ENCODE data around the gene CEP170B.

The CEP170B gene

GRCh38 chr14:104931771-104932675 lies 67.0 kb downstream of the CEP170B start (continued):
- TF ChIP-seq ESRRG (CRISPR knock-in tag; IDR thresholded peaks at IDR 0.05) = no peak
- TF ChIP-seq PPARA (CRISPR knock-in tag; IDR thresholded peaks at IDR 0.05; ENCODE audit: borderline replicate concordance) = no peak
- TF ChIP-seq TCF4 (CRISPR knock-in tag; IDR thresholded peaks at IDR 0.05; ENCODE audit: borderline replicate concordance) = no peak
- no peak for TF ChIP-seq SNAI2 (CRISPR knock-in tag; IDR thresholded peaks at IDR 0.05)
- TF ChIP-seq ISL1 (CRISPR knock-in tag; IDR thresholded peaks at IDR 0.05) = no peak
- TF ChIP-seq, protein P1, sequence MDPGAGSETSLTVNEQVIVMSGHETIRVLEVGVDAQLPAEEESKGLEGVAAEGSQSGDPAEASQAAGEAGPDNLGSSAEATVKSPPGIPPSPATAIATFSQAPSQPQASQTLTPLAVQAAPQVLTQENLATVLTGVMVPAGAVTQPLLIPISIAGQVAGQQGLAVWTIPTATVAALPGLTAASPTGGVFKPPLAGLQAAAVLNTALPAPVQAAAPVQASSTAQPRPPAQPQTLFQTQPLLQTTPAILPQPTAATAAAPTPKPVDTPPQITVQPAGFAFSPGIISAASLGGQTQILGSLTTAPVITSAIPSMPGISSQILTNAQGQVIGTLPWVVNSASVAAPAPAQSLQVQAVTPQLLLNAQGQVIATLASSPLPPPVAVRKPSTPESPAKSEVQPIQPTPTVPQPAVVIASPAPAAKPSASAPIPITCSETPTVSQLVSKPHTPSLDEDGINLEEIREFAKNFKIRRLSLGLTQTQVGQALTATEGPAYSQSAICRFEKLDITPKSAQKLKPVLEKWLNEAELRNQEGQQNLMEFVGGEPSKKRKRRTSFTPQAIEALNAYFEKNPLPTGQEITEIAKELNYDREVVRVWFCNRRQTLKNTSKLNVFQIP (CRISPR knock-in tag; IDR thresholded peaks at IDR 0.05; ENCODE audit: borderline replicate concordance, low read depth) = no peak

DNA sequence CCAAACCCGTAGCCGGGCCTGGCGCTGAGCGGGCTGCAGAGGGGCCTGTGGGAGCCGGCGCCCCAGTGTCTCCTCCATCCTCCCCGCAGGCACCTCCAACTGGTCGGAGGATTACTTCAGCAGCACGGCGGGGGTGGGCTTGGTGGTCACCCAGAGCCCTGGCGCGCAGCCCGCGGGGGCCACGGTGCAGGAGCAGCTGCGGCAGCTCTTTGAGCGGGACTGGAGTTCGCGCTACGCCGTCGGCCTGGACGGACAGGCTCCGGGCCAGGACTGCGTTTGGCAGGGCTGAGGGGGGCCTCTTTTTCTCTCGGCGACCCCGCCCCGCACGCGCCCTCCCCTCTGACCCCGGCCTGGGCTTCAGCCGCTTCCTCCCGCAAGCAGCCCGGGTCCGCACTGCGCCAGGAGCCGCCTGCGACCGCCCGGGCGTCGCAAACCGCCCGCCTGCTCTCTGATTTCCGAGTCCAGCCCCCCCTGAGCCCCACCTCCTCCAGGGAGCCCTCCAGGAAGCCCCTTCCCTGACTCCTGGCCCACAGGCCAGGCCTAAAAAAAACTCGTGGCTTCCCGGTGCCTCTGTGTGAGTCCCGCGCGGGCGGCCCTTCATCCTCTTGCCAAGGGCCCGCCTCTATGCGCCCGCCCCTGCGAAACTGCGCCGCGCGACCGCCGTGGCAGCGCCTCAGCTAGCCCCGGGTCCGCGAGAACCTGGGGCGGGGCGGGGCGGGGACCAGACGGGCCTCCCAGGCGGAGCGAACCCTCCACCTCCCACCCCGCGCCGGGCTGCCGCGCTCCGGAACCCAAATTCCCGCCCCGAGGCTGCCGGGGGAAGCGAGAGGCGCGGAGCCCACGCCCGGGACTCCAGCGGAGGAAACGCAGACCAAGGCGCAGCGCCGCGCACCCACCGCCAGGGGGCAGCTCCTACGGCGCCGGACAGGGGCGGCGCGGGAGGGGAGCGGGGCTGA lies 67.9 kb downstream of the CEP170B start:
- TF ChIP-seq PATZ1 (CRISPR knock-in tag; IDR thresholded peaks at IDR 0.05; ENCODE audit: borderline replicate concordance) (no peak), ZNF565 (CRISPR knock-in tag; conservative IDR thresholded peaks at IDR 0.05; ENCODE audit: low read depth) (no peak), PPARA (CRISPR knock-in tag; IDR thresholded peaks at IDR 0.05; ENCODE audit: borderline replicate concordance) (no peak)
- TF ChIP-seq, protein P2, sequence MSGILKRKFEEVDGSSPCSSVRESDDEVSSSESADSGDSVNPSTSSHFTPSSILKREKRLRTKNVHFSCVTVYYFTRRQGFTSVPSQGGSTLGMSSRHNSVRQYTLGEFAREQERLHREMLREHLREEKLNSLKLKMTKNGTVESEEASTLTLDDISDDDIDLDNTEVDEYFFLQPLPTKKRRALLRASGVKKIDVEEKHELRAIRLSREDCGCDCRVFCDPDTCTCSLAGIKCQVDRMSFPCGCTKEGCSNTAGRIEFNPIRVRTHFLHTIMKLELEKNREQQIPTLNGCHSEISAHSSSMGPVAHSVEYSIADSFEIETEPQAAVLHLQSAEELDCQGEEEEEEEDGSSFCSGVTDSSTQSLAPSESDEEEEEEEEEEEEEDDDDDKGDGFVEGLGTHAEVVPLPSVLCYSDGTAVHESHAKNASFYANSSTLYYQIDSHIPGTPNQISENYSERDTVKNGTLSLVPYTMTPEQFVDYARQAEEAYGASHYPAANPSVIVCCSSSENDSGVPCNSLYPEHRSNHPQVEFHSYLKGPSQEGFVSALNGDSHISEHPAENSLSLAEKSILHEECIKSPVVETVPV (CRISPR knock-in tag; IDR thresholded peaks at IDR 0.05) = no peak
- peak; percentile 83 for ATAC-seq

GRCh38 chr14:104933746-104934733 lies 69.0 kb downstream of the CEP170B start:
- ATAC-seq = peak; percentile 7; the same call in 2 of the 3 replicates
- TF ChIP-seq CSDC2 (CRISPR knock-in tag; IDR thresholded peaks at IDR 0.05) (no peak), ZFP30 (CRISPR knock-in tag; IDR thresholded peaks at IDR 0.05) (no peak), ZNF565 (CRISPR knock-in tag; conservative IDR thresholded peaks at IDR 0.05; ENCODE audit: low read depth) (no peak), ZNF8 (CRISPR knock-in tag; IDR thresholded peaks at IDR 0.05) (no peak), PATZ1 (CRISPR knock-in tag; IDR thresholded peaks at IDR 0.05; ENCODE audit: borderline replicate concordance) (no peak), ZNF70 (CRISPR knock-in tag; IDR thresholded peaks at IDR 0.05) (no peak), TCF4 (CRISPR knock-in tag; IDR thresholded peaks at IDR 0.05; ENCODE audit: borderline replicate concordance) (no peak), ESRRG (CRISPR knock-in tag; IDR thresholded peaks at IDR 0.05) (no peak), ZFP3 (CRISPR knock-in tag; IDR thresholded peaks at IDR 0.05) (no peak), RARB (CRISPR knock-in tag; IDR thresholded peaks at IDR 0.05) (no peak)
- TF ChIP-seq, protein P1 (CRISPR knock-in tag; IDR thresholded peaks at IDR 0.05; ENCODE audit: borderline replicate concordance, low read depth) = no peak

Measured in SK-N-SH treated with all-trans-retinoic acid at 6 μM for 48 hours (cell line).